HCT116 (cell line): Measurements from ENCODE around the gene SHROOM1. TPM values are rescaled to one million over a fixed set of nuclear protein-coding genes. Genes with fewer than 3 reads are reported as not detected.

Experiments used
- ATAC-seq: fragments of 200-7000 bp; cut with Tn5 transposase; 2 replicates; pipeline ENCODE4 v1.9.1; 2020; ENCODE audit warnings: mild to moderate bottlenecking, moderate library complexity
- BruUV-seq: library from RNA; stranded (reverse); fragments of 400-500 nt; replicated peaks from 2 replicates; lab custom pipeline; 2021; lab: Mats Ljungman, UMichigan
- CTCF ChIA-PET: fragments of 300-600 bp; sonication (Branson Sonifier 250); formaldehyde crosslinking; loops from one replicate; lab custom pipeline; 2021; ENCODE audit warnings: antibody characterized with exemption; lab: Charles Lee
- POLR2A ChIA-PET: fragments of 300-600, 350-600 bp; sonication (Branson Sonifier 250); formaldehyde crosslinking; loops from one replicate; lab custom pipeline; 2021; ENCODE audit warnings: antibody characterized with exemption; lab: Charles Lee
- RAD21 ChIA-PET, 2 experiments: fragments of 300-600 bp; sonication (Branson Sonifier 250); formaldehyde crosslinking; loops; one replicate each; lab custom pipeline; 2023; ENCODE audit warnings: low total read pairs in 2 of 2; ENCODE audit not compliant: uncharacterized antibody in 2 of 2, unreplicated experiment in 2 of 2, low non-redundant PET in 1 of 2; lab: Charles Lee
- DNase-seq: peaks from one replicate; pipeline ENCODE4 v3.0.0-alpha.2; 2010; ENCODE audit warnings: low read depth, low spot score
- H2AFZ ChIP-seq: fragments of 200-600 bp; shearing (Covaris generic), sonication (generic); 2 replicates; pipeline ENCODE4 v1.6.1; 2017; ENCODE audit warnings: low read depth, mixed run types, mixed read lengths, antibody characterized with exemption, low read length; ENCODE audit not compliant: poor library complexity, severe bottlenecking
- H3K27ac ChIP-seq: 2 replicates; pipeline ENCODE4 v1.5.1; 2012; ENCODE audit warnings: low read depth, low read length
- H3K27me3 ChIP-seq: fragments of 200-600 bp; sonication (generic); 2 replicates; pipeline ENCODE4 v1.6.1; 2016; ENCODE audit warnings: mixed run types, low read length, mixed read lengths; ENCODE audit not compliant: insufficient read depth
- H3K36me3 ChIP-seq, 2 experiments: fragments of 200-500 bp in 1 of 2; fragments of 200-600 bp in 1 of 2; sonication (Bioruptor generic) in 1 of 2; sonication (generic) in 1 of 2; 2 replicates each; pipeline versions ENCODE4 v1.5.1 to v1.6.1; 2014 to 2016; ENCODE audit warnings: low read length in 2 of 2, inconsistent platforms in 1 of 2, mixed read lengths in 1 of 2, mixed run types in 1 of 2; ENCODE audit not compliant: insufficient read depth in 2 of 2, control insufficient read depth in 1 of 2
- H3K4me1 ChIP-seq, 2 experiments: fragments of 200-600 bp in 1 of 2; sonication (generic) in 1 of 2; 2 replicates each; pipeline versions ENCODE4 v1.5.1 to v1.6.1; 2012 to 2017; ENCODE audit warnings: low read length in 2 of 2, inconsistent platforms in 1 of 2, mild to moderate bottlenecking in 1 of 2, mixed read lengths in 1 of 2, mixed run types in 1 of 2, moderate library complexity in 1 of 2; ENCODE audit not compliant: insufficient read depth in 2 of 2, control insufficient read depth in 1 of 2
- H3K4me2 ChIP-seq: fragments of 200-600 bp; sonication (generic); 2 replicates; pipeline ENCODE4 v1.6.1; 2017; ENCODE audit warnings: mixed run types, low read length, mixed read lengths
- H3K4me3 ChIP-seq, 2 experiments: fragments of 200-600 bp in 1 of 2; sonication (generic) in 1 of 2; replicated peaks in 1 of 2; 2 replicates each; pipeline ENCODE4 v1.5.1; 2011 to 2016; ENCODE audit warnings: low read length in 2 of 2, control low read depth in 1 of 2, low read depth in 1 of 2, mild to moderate bottlenecking in 1 of 2, mixed read lengths in 1 of 2, mixed run types in 1 of 2
- H3K79me2 ChIP-seq: fragments of 200-600 bp; sonication (generic); 2 replicates; pipeline ENCODE4 v1.6.1; 2017; ENCODE audit warnings: mild to moderate bottlenecking, mixed run types, low read length, moderate library complexity, mixed read lengths; ENCODE audit not compliant: insufficient read depth
- H3K9ac ChIP-seq: fragments of 200-600 bp; sonication (generic); 2 replicates; pipeline ENCODE4 v1.6.1; 2016; ENCODE audit warnings: low read length, mixed read lengths
- H3K9me2 ChIP-seq: fragments of 200-600 bp; sonication (generic), shearing (Covaris generic); 2 replicates; pipeline ENCODE4 v1.6.1; 2017; ENCODE audit warnings: mixed run types, mild to moderate bottlenecking, moderate library complexity; ENCODE audit not compliant: insufficient read depth
- H3K9me3 ChIP-seq, 2 experiments: fragments of 200-500 bp in 1 of 2; fragments of 200-600 bp in 1 of 2; sonication (Bioruptor generic) in 1 of 2; sonication (generic) in 1 of 2; 2 replicates each; pipeline ENCODE4 v1.6.1; 2014 to 2017; ENCODE audit warnings: low read length in 2 of 2, mixed read lengths in 2 of 2, inconsistent platforms in 1 of 2, low read depth in 1 of 2, mild to moderate bottlenecking in 1 of 2, mixed run types in 1 of 2, moderate library complexity in 1 of 2; ENCODE audit not compliant: control insufficient read depth in 1 of 2, insufficient read depth in 1 of 2
- H4K20me1 ChIP-seq: fragments of 200-600 bp; sonication (generic), shearing (Covaris generic); 2 replicates; pipeline ENCODE4 v1.6.1; 2017; ENCODE audit warnings: mixed run types, mild to moderate bottlenecking, moderate library complexity; ENCODE audit not compliant: insufficient read depth
- CBX3 ChIP-seq: IDR thresholded peaks from 2 replicates; pipeline ENCODE4 v1.6.1; 2012; ENCODE audit warnings: low read depth
- CEBPB ChIP-seq: IDR thresholded peaks from 2 replicates; pipeline ENCODE4 v1.6.1; 2012; ENCODE audit warnings: low read depth
- EGR1 ChIP-seq: IDR thresholded peaks from 2 replicates; pipeline ENCODE4 v1.6.1; 2012; ENCODE audit warnings: low read depth
- EZH2phosphoT487 ChIP-seq: fragments of 200-600 bp; IDR thresholded peaks from 2 replicates; pipeline ENCODE4 v1.6.1; 2018; ENCODE audit warnings: antibody characterized with exemption, borderline replicate concordance
- JUND ChIP-seq: IDR thresholded peaks from 2 replicates; pipeline ENCODE4 v1.6.1; 2012
- POLR2AphosphoS5 ChIP-seq: IDR thresholded peaks from 2 replicates; pipeline ENCODE4 v1.6.1; 2011; ENCODE audit warnings: mild to moderate bottlenecking, low read depth, low read length, moderate library complexity
- SRF ChIP-seq: IDR thresholded peaks from 2 replicates; pipeline ENCODE4 v1.6.1; 2012; ENCODE audit warnings: low read depth
- TCF7L2 ChIP-seq: IDR thresholded peaks from 2 replicates; pipeline ENCODE4 v1.7.0; 2011; ENCODE audit warnings: borderline replicate concordance, inconsistent platforms; ENCODE audit not compliant: insufficient read depth, insufficient read length; ENCODE audit errors: extremely low read depth
- ZNF274 ChIP-seq: fragments of 200-500 bp; sonication (Bioruptor generic); IDR thresholded peaks from 2 replicates; pipeline ENCODE4 v1.6.1; 2014; ENCODE audit warnings: mild to moderate bottlenecking, low read depth, low read length, inconsistent platforms
- intact Hi-C: fragments of 100-400 bp; cut with micrococcal nuclease; formaldehyde crosslinking; loops from 2 replicates; pipeline ENCODE4 v1.10.0; 2022
- total RNA-seq: library from RNA; stranded (reverse); gene quantifications from one replicate; pipeline ENCODE4 v1.2.1, GENCODE V29; 2021; ENCODE audit not compliant: unreplicated experiment
- TF ChIP-seq, protein P1 (sequence below): IDR thresholded peaks from 2 replicates; pipeline ENCODE4 v1.6.1; 2011; ENCODE audit warnings: mild to moderate bottlenecking, low read length, moderate library complexity; ENCODE audit not compliant: insufficient replicate concordance; ENCODE audit errors: extremely low read depth
- TF ChIP-seq, protein P2 (sequence below), 3 experiments: fragments of 200-600 bp in 1 of 3; sonication (generic) in 1 of 3; IDR thresholded peaks in 2 of 3; conservative IDR thresholded peaks in 1 of 3; 2 replicates each; pipeline ENCODE4 v1.5.1; 2012 to 2017; ENCODE audit warnings: low read depth in 2 of 3, low read length in 2 of 3, antibody characterized with exemption in 1 of 3, borderline replicate concordance in 1 of 3, control low read depth in 1 of 3, mild to moderate bottlenecking in 1 of 3, mixed read lengths in 1 of 3, mixed run types in 1 of 3, moderate library complexity in 1 of 3; ENCODE audit not compliant: insufficient read depth in 1 of 3

The SHROOM1 gene
- total RNA-seq, 1 experiment from 2014 or later: 9.5 TPM

DNA sequence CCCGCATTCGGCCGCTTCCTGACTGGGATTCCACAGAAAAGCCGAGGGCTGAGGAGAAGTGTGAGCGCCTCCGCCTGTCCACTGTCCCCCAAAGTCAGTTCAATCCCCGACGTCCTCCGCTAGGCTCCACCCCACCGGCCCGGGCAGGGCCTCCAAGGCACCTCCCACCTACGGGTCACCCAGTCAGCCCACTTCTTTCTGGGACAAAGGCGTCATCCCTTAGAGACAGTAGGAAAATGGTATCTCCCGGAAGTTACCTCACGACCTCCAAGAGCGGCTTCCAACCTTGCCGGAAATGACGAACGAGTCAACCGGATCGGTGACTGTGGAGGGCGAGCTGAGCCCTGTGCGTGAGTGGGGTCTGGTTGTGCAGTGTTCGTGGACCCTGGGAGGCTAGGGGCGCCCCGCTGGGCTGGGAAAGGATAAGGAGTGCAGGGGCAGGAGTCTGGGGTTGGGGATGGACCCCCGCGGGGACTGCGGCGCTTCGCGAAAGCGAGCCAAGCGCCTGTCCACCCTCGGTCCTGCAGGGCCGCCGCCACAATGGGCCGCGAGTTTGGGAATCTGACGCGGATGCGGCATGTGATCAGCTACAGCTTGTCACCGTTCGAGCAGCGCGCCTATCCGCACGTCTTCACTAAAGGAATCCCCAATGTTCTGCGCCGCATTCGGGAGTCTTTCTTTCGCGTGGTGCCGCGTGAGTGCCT lies 36.0 kb upstream of the SHROOM1 start, which contains the start of the genes GDF9 and UQCRQ (continued):
- 0 out of 2 replicates have a peak, but pooled peaks have one; percentile 33 for TF ChIP-seq EGR1

DNA sequence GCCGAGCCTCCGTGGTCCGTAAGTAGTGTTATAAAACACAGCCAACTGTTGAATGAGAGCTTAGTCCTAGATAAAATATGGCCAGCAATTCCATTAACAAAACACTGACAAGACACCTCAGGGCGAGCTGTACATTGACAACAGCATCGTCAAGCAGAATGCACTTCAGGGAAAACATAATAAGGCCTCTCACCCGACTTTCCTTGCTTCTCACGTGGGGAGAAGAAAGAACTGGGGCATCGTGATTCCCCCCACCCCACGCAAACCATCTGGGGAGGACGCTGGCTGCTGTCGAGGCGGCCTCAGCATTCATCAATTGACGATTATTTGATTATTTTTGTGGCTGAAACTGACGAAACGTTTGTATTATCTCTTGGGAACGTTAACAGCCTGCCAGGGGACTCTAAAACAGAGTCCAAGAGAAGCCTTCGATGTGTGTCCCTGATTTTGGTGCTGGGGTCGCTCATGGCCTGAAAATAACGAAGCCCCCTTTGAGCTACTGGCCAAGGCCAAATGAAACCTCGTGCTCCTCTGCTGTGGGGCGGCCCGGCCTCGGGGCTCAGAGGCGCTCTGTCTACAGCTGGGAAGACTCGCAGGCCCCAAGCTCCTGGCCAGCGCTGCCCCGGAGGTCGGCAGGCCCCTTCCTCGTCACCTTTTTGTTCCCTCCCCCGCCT lies 35.4 kb upstream of the SHROOM1 start:
- Histone ChIP-seq H3K4me3 (peak overlapping the region; percentile 89 to 98), H3K36me3 (peaks cover 4 to 15% of the 10 kb centered on the region in 2 experiments; a peak in 2 of 4 replicates), H3K4me2 (peak overlapping the region; percentile 82), H3K9me3 (no peaks in the 10 kb centered on the region), H3K9me2 (no peaks in the 10 kb centered on the region), H4K20me1 (no peaks in the 10 kb centered on the region), H3K4me1 (peaks cover 4 to 17% of the 10 kb centered on the region in 2 experiments), H3K9ac (peak overlapping the region; percentile 99), H3K79me2 (peaks cover 26% of the 10 kb centered on the region), H2AFZ (no peak overlapping the region), H3K27ac (peak overlapping the region; percentile 70), H3K27me3 (no peaks in the 10 kb centered on the region)
- TF ChIP-seq POLR2AphosphoS5: no peak
- 0 out of 2 replicates have a peak, but pooled peaks have one; percentile 52 for TF ChIP-seq EGR1
- DNase-seq (no peak), ATAC-seq (peak; percentile 61)
- BruUV-seq: TSS peak; percentile 92
- ChIA-PET CTCF (interaction anchor here (1.1 to 2.1 kb wide), 3 partner anchors 17 to 479 kb away, joined by 4 to 6 read pairs (median 6); no protein-coding TSS in a partner anchor), POLR2A (interaction anchor here (1.4 to 1.6 kb wide), 2 partner anchors 12 to 35 kb away, joined by 4 to 5 read pairs; partner anchors contain the start of gene SHROOM1), RAD21 (no interaction called here)
- intact Hi-C loops: no loop called here

DNA sequence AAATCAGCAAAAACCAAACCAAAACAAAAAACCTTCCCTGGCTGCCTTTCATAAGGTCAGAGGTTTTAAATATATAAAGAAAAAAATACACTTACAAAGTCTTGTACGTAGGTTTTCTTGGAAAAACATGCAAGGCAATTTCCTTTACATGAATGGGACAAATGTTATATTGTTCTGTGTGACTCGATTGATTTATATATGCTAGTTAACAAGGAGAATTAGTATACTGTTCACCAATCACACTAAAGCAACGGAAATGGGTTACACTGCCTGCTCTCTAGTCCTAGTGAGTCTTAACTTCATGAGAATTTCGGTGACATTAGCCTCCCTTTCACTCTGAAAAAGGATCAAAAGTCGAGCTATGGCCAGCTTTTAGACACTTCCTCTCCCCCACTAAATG lies 30.3 kb upstream of the SHROOM1 start:
- Histone ChIP-seq H4K20me1 (no peaks in the 10 kb centered on the region), H3K4me1 (peaks cover 0 to 4% of the 10 kb centered on the region in 2 experiments; a peak in 2 of 4 replicates), H3K79me2 (no peaks in the 10 kb centered on the region), H2AFZ (no peak overlapping the region), H3K9me3 (no peaks in the 10 kb centered on the region), H3K36me3 (no peaks in the 10 kb centered on the region), H3K9ac (no peak overlapping the region), H3K27ac (no peak overlapping the region), H3K9me2 (no peaks in the 10 kb centered on the region), H3K27me3 (no peaks in the 10 kb centered on the region), H3K4me3 (no peak overlapping the region), H3K4me2 (no peak overlapping the region)
- intact Hi-C loops: no loop called here
- no TSS peak for BruUV-seq
- RAD21 ChIA-PET: no interaction called here
- no peak for ATAC-seq
- POLR2A ChIA-PET: no interaction called here
- TF ChIP-seq CBX3 (no peak), CEBPB (no peak), ZNF274 (no peak), TCF7L2 (no peak), SRF (no peak), POLR2AphosphoS5 (no peak), JUND (no peak), EZH2phosphoT487 (no peak)
- TF ChIP-seq, protein P1, sequence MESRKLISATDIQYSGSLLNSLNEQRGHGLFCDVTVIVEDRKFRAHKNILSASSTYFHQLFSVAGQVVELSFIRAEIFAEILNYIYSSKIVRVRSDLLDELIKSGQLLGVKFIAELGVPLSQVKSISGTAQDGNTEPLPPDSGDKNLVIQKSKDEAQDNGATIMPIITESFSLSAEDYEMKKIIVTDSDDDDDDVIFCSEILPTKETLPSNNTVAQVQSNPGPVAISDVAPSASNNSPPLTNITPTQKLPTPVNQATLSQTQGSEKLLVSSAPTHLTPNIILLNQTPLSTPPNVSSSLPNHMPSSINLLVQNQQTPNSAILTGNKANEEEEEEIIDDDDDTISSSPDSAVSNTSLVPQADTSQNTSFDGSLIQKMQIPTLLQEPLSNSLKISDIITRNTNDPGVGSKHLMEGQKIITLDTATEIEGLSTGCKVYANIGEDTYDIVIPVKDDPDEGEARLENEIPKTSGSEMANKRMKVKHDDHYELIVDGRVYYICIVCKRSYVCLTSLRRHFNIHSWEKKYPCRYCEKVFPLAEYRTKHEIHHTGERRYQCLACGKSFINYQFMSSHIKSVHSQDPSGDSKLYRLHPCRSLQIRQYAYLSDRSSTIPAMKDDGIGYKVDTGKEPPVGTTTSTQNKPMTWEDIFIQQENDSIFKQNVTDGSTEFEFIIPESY: no peak
- TF ChIP-seq, protein P2, sequence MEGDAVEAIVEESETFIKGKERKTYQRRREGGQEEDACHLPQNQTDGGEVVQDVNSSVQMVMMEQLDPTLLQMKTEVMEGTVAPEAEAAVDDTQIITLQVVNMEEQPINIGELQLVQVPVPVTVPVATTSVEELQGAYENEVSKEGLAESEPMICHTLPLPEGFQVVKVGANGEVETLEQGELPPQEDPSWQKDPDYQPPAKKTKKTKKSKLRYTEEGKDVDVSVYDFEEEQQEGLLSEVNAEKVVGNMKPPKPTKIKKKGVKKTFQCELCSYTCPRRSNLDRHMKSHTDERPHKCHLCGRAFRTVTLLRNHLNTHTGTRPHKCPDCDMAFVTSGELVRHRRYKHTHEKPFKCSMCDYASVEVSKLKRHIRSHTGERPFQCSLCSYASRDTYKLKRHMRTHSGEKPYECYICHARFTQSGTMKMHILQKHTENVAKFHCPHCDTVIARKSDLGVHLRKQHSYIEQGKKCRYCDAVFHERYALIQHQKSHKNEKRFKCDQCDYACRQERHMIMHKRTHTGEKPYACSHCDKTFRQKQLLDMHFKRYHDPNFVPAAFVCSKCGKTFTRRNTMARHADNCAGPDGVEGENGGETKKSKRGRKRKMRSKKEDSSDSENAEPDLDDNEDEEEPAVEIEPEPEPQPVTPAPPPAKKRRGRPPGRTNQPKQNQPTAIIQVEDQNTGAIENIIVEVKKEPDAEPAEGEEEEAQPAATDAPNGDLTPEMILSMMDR (IDR thresholded peaks at IDR 0.05 in 2 of 3, conservative IDR thresholded peaks at IDR 0.05 in 1 of 3; ENCODE audit: borderline replicate concordance in 1 of 3, insufficient read depth in 1 of 3, low read depth in 2 of 3, low read length in 2 of 3): no peak
- no peak for DNase-seq
- CTCF ChIA-PET: no interaction called here
